Heart right ventricle (tissue), 16 donors: Measurements from ENCODE around the gene URB2. TPM values are rescaled to one million over a fixed set of nuclear protein-coding genes. Genes with fewer than 3 reads are reported as not detected.
A peak's percentile ranks its signal among the peaks of the same experiment; 100 is the strongest.

ENCODE experiments used
- ATAC-seq, 8 donors: fragments of 200-7000 bp; cut with Tn5 transposase; one replicate each; pipeline ENCODE4 v1.9.1; 2020; ENCODE audit warnings: mild to moderate bottlenecking in 8 of 8, moderate library complexity in 8 of 8, moderate number of reproducible peaks in 1 of 8
- DNase-seq, 2 donors: peaks; one replicate each; pipeline ENCODE4 v3.0.0-alpha.2; 2020
- H3K27ac ChIP-seq, 10 donors: fragments of 200-600 bp; sonication (generic) in 2 of 10; one replicate each; pipeline versions ENCODE4 v1.5.0 to v1.8.0; 2020 to 2022; ENCODE audit warnings: mild to moderate bottlenecking in 3 of 10
- H3K27me3 ChIP-seq, 7 donors: fragments of 200-600 bp; one replicate each; pipeline ENCODE4 v1.8.0; 2021 to 2022; ENCODE audit warnings: mild to moderate bottlenecking in 2 of 7
- H3K36me3 ChIP-seq, 9 donors: fragments of 200-600 bp; sonication (generic) in 1 of 9; one replicate each; pipeline versions ENCODE4 v1.5.0 to v1.8.0; 2020 to 2022; ENCODE audit warnings: mild to moderate bottlenecking in 2 of 9
- H3K4me1 ChIP-seq, 9 donors: fragments of 200-600 bp; sonication (generic) in 1 of 9; one replicate each; pipeline versions ENCODE4 v1.5.0 to v1.8.0; 2020 to 2022; ENCODE audit warnings: mild to moderate bottlenecking in 4 of 9
- H3K4me3 ChIP-seq, 10 donors: fragments of 200-600 bp; sonication (generic) in 2 of 10; one replicate each; pipeline versions ENCODE4 v1.5.0 to v1.8.0; 2020 to 2022; ENCODE audit warnings: mild to moderate bottlenecking in 7 of 10, moderate library complexity in 2 of 10
- H3K9me3 ChIP-seq, 11 donors: fragments of 200-600 bp in 10 of 11; sonication (generic) in 2 of 11; one replicate each; pipeline versions ENCODE4 v1.5.0 to v1.8.0; 2013 to 2022; ENCODE audit warnings: mild to moderate bottlenecking in 2 of 11, control low read depth in 1 of 11, moderate library complexity in 1 of 11
- WGBS, 2 donors: extraction: QIAGEN DNeasy Blood & Tissue Kit; methylation state at CpG; one replicate each; pipeline ENCODE4 v1.1.7; 2013; ENCODE audit warnings: inconsistent platforms in 1 of 2; 5-methylcytosine and 5-hydroxymethylcytosine counted together
- intact Hi-C, 10 donors: fragments of 100-400 bp; cut with DNase I; formaldehyde crosslinking; loops; one replicate each; pipeline versions ENCODE4 v1.11.1 to v1.14.2; 2022
- polyA plus RNA-seq, 2 donors: library from polyadenylated mRNA; stranded (reverse); fragments of 200-250 nt; gene quantifications; one replicate each; pipeline ENCODE4 v1.2.3, GENCODE V29; 2013
- total RNA-seq, 10 donors: library from RNA; stranded (reverse); fragmentation: NEBNext Ultra II Directional in 3 of 10; extraction: Animal tissue kit (Norgen Biotek cat#: 25700) in 3 of 10; gene quantifications; one replicate each; pipeline versions ENCODE4 v1.2.1 to v1.2.4, GENCODE V29; 2021 to 2023
- TF ChIP-seq, protein P1 (sequence below), 9 donors: fragments of 200-600 bp; sonication (generic) in 2 of 9; IDR thresholded peaks; one replicate each; pipeline versions ENCODE4 v1.5.0 to v1.8.0; 2021 to 2022; ENCODE audit warnings: antibody characterized with exemption in 9 of 9, mild to moderate bottlenecking in 5 of 9, moderate library complexity in 1 of 9
- donor health status: Arrhythmogenic right ventricular cardiomyopathy.
- donor health status: ischemic (EF 13 %, LVEDD 7.1; RV severe dilation, severe dysfunction).
- donor health status: healthy with polysubstance abuse.
- donor health status: DM: no; HTN: yes; CAD: no.
- donor health status: DM: no; HTN: no; CAD: no.
- donor health status: ischemic (EF 25% LVEDD 6.9; RV normal size, moderate dysfunction).
- donor health status: ischemic (EF 25% LVEDD 5.7; RV mildly dilated, moderate dysfunction).
- donor health status: healthy.
- donor health status: DM: yes; HTN: yes; CAD: no.
- donor health status: Ischemic cardiomyopathy.
- donor health status: ischemic (EF 35%, LVEDD 5.7; RV mildly dilated, moderate dysfunction).
- donor health status: nonischemic (EF 11% LVEDD 7.7; RV severe dilation, severe dysfunction).
- donor health status: DM: yes; HTN: yes; CAD: no.
- donor health status: PGD.
- donor health status: ischemic (EF 29% LVEDD 5.4; RV normal size, mild dysfunction).
- donor health status: nonischemic (EF 23%, LVEDD 6.1; RV moderate dilation, normal function).

Gene URB2
- total and polyA plus RNA-seq, 12 donors = 1.6 to 5.6 (median 4.2) TPM

DNA sequence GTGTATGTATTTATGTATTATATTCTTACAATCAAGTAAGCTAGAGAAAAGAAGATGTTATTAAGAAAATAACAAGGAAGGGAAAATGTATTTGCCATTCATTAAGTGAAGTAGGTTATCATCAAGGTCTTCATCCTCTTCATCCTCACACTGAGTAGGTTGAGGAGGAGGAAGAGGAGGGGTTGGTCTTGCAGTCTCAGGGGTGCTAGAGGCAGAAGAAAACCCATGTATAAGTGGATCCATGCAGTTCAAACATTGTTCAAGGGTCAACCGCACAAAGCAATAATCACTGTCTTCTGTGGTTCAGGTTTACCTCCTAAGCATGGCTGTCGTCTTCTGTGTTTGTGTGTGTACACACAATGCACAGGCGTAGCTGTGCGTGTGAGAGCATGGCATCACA is 16.9 kb downstream of the URB2 start:
- DNase-seq = no peak
- no peaks in the 10 kb centered on the region for H3K9me3 ChIP-seq
- intact Hi-C loops = no loop called here
- peaks cover 0 to 25% (median 15%) of the 10 kb centered on the region in 9 donors for H3K4me1 ChIP-seq
- WGBS, 2 donors = 98% methylated on average over 4 of the region's 4 CpGs
- no peak overlapping the region for H3K27ac ChIP-seq
- no peaks in the 10 kb centered on the region for H3K27me3 ChIP-seq
- no peak overlapping the region for H3K4me3 ChIP-seq
- ATAC-seq = no peak
- TF ChIP-seq, protein P1, sequence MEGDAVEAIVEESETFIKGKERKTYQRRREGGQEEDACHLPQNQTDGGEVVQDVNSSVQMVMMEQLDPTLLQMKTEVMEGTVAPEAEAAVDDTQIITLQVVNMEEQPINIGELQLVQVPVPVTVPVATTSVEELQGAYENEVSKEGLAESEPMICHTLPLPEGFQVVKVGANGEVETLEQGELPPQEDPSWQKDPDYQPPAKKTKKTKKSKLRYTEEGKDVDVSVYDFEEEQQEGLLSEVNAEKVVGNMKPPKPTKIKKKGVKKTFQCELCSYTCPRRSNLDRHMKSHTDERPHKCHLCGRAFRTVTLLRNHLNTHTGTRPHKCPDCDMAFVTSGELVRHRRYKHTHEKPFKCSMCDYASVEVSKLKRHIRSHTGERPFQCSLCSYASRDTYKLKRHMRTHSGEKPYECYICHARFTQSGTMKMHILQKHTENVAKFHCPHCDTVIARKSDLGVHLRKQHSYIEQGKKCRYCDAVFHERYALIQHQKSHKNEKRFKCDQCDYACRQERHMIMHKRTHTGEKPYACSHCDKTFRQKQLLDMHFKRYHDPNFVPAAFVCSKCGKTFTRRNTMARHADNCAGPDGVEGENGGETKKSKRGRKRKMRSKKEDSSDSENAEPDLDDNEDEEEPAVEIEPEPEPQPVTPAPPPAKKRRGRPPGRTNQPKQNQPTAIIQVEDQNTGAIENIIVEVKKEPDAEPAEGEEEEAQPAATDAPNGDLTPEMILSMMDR (IDR thresholded peaks at IDR 0.05) = no peak
- H3K36me3 ChIP-seq = peaks cover 0 to 75% (median 14%) of the 10 kb centered on the region in 9 donors

DNA sequence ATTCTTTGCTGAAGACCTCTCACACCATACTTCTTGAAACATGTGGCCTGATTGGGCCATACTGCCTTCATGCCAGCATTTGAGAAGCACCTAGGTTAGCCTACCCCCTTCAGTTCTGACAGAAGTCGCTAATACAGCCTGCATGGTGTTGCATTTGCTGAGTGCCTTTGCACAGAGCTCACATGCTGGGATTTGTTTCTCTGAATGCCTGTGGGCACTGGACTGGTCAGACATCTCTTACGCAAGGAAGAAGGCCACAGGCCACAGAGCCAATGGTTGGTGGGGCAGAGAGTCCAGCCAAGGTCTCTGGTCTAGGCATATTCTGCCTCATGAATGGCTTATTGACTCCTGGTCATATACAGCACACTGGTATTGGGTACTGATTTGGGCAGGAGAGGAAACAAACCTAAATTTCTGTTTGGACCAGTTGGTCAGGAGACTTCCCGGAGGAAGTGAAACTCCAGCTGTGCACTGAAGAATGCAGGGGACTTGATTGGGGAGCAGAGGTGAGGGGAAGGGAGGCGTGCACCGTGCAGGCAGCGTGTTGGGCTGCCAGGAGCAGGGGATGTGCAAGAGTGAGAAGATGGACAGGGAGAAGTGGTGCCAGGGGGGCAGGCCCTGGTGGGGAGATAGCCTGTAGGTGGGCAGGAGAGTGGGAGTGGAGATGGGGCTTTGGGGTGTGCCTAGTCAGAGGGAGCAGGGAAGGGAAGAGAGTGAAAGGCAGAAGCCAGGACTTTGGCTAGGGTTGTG is 18.1 kb downstream of the URB2 start:
- DNase-seq (no peak), ATAC-seq (peak in 1 of 8 donors; percentile 17)
- 89 to 99% methylated on average over 6 of the region's 6 CpGs for WGBS, 2 donors
- Histone ChIP-seq H3K4me1 (peaks cover 0 to 25% (median 15%) of the 10 kb centered on the region in 9 donors), H3K9me3 (no peaks in the 10 kb centered on the region), H3K4me3 (no peak overlapping the region), H3K36me3 (peaks cover 0 to 75% (median 25%) of the 10 kb centered on the region in 9 donors), H3K27me3 (no peaks in the 10 kb centered on the region), H3K27ac (no peak overlapping the region)
- TF ChIP-seq, protein P1 (IDR thresholded peaks at IDR 0.05) = no peak
- intact Hi-C loops = no loop called here

DNA sequence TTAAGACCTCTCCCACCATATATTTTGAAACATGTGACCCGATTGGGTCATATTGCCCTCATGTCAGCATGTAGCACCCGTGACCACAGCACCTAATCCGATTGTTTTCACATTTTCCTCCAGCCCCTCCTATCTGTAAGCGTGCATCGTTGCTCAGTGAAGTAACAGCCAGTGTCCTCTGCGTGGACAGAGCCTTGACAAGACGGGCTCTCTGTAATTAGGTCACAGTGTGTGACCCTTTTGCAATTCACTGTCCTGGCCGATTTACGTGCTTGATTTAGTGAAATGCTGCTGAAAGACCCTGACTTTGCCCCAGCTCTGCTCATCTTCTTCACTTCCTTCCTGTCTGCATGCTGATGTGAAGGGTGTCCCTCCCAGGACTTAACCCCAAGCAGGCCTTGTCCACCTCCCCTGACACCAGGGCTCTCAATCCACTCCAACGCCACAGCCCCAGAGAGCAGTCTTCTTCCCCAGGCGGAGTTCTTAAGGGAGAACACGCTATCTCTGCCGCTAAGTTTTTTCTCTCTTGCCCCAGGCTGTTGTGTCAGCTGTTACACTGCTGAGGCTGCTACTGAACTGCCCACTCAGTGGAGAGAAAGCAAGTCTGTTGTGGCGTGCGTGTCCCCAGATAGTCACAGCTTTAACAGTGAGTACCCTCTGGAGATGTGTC is 19.4 kb downstream of the URB2 start:
- DNase-seq = no peak
- Histone ChIP-seq H3K4me3 (no peak overlapping the region), H3K27me3 (no peaks in the 10 kb centered on the region), H3K9me3 (no peaks in the 10 kb centered on the region), H3K36me3 (peaks cover 0 to 77% (median 27%) of the 10 kb centered on the region in 9 donors), H3K4me1 (peaks cover 0 to 20% (median 15%) of the 10 kb centered on the region in 9 donors), H3K27ac (no peak overlapping the region)
- intact Hi-C loops = no loop called here
- TF ChIP-seq, protein P1 (IDR thresholded peaks at IDR 0.05) = no peak
- ATAC-seq = peak in 2 of 8 donors; percentile 16 to 45
- WGBS, 2 donors = 83% methylated on average over 15 of the region's 15 CpGs

DNA sequence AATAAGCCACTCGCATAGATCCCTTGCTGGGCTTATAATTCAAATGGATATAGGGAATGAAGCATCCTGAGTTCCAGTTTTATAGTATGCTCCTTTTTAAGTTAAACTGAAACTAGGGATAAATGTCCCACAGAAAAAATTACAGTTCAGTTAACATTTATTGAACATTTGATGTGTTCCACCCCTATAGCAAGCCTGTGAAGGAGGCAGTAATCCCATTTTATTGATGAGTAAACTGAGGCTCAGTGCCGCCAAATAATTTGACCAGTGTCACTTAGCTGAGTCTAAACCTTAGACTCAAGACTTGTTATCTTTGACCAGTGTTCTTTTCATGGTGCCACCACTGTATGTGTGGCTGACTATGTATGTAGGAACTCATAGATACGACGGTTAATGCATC is 22.4 kb downstream of the URB2 start:
- Histone ChIP-seq H3K4me1 (no peaks in the 10 kb centered on the region), H3K27ac (no peak overlapping the region), H3K4me3 (no peak overlapping the region), H3K9me3 (no peaks in the 10 kb centered on the region), H3K36me3 (peaks cover 0 to 100% (median 38%) of the 10 kb centered on the region in 9 donors), H3K27me3 (no peaks in the 10 kb centered on the region)
- TF ChIP-seq, protein P1 (IDR thresholded peaks at IDR 0.05) = no peak
- DNase-seq (no peak), ATAC-seq (no peak)
- intact Hi-C loops = no loop called here
- WGBS, 2 donors = 94 to 97% methylated on average over 4 of the region's 4 CpGs
